Epithelial cell of esophagus (primary cell): ENCODE results near the gene GHR.
"Not testable (repeated sequence)": the region's sequence is repeated elsewhere in the genome, so short reads cannot be mapped to it uniquely, and the experiment has no call there.

Experiments used
- DNase-seq: peaks from one replicate; pipeline ENCODE4 v3.0.0; 2010; ENCODE audit warnings: low read depth
- H3K4me3 ChIP-seq: 2 replicates; pipeline ENCODE4 v1.5.1; 2011; ENCODE audit warnings: mild to moderate bottlenecking, low read length, control low read depth
- CTCF ChIP-seq: IDR thresholded peaks from 2 replicates; pipeline ENCODE4 v1.5.1; 2011; ENCODE audit warnings: low read depth, mild to moderate bottlenecking, low read length, control low read depth, inconsistent platforms; ENCODE audit not compliant: insufficient read depth; ENCODE audit errors: missing control alignments

GHR gene

GRCh38 chr5:42655982-42656650 is 232.9 kb downstream of the GHR start:
- TF ChIP-seq CTCF, result no peak
- peak; percentile 84 for DNase-seq
- H3K4me3 ChIP-seq, result peak overlapping the region; percentile 2

GRCh38 chr5:42656651-42657015 is 233.4 kb downstream of the GHR start:
- DNase-seq, result peak; percentile 24
- peak; percentile 6 for TF ChIP-seq CTCF
- H3K4me3 ChIP-seq, result peak overlapping the region; percentile 2

GRCh38 chr5:42659869-42660268 is 236.6 kb downstream of the GHR start:
- H3K4me3 ChIP-seq, DNase-seq: not testable (repeated sequence)

GRCh38 chr5:42665857-42666256 is 242.6 kb downstream of the GHR start:
- TF ChIP-seq CTCF, result no peak
- no peak for DNase-seq
- H3K4me3 ChIP-seq, result no peak overlapping the region

GRCh38 chr5:42666869-42667268 is 243.6 kb downstream of the GHR start:
- no peak for TF ChIP-seq CTCF
- no peak overlapping the region for H3K4me3 ChIP-seq

GRCh38 chr5:42668254-42668653 is 245.0 kb downstream of the GHR start:
- TF ChIP-seq CTCF, result no peak
- DNase-seq, result no peak

More at GRCh38 chr5:42666869-42667268, 243.6 kb downstream of the GHR start:
- no peak for DNase-seq

GRCh38 chr5:42672925-42673324 is 249.7 kb downstream of the GHR start:
- H3K4me3 ChIP-seq, result no peak overlapping the region
- TF ChIP-seq CTCF, result no peak
- DNase-seq, result no peak

More at GRCh38 chr5:42668254-42668653, 245.0 kb downstream of the GHR start:
- H3K4me3 ChIP-seq, result no peak overlapping the region
